ENCODE results near the gene ERO1B. TPM values are rescaled to one million over a fixed set of nuclear protein-coding genes. Genes with fewer than 3 reads are reported as not detected.

ERO1B gene
- total RNA-seq, 3 donors from 2014 or later (not counting 1 experiment from before 2014, with no cell fraction given): 14.7 to 17.8 (median 16.5) TPM

GRCh38 chr1:236228411-236228810, 53.3 kb downstream of the ERO1B start:
- Histone ChIP-seq H3K27me3 (ENCODE audit: control insufficient read depth, insufficient read depth, low read length) (no peaks in the 10 kb centered on the region), H3K36me3 (ENCODE audit: control insufficient read depth, insufficient read depth, low read length) (peaks cover 13% of the 10 kb centered on the region), H3K4me1 (ENCODE audit: control insufficient read depth, insufficient read depth, low read length) (no peaks in the 10 kb centered on the region), H3K27ac (ENCODE audit: low read length) (no peak overlapping the region), H3K4me3 (ENCODE audit: low read length) (no peak overlapping the region), H3K9me3 (ENCODE audit: control insufficient read depth, insufficient read depth, low read length) (no peaks in the 10 kb centered on the region)
- no peak overlapping the region for H3K4me3 Mint-ChIP-seq
- H3K4me1 Mint-ChIP-seq: no peaks in the 10 kb centered on the region
- H3K27ac Mint-ChIP-seq: no peak overlapping the region
- H3K27me3 Mint-ChIP-seq (ENCODE audit: low read depth in 2 of 2): no peaks in the 10 kb centered on the region
- WGBS (ENCODE audit: insufficient coverage): 96% methylated on average over 4 of the region's 4 CpGs
- no peak for ATAC-seq
- no peak for DNase-seq
- no peaks in the 10 kb centered on the region for H3K9me3 Mint-ChIP-seq
- TF ChIP-seq CTCF (IDR thresholded peaks at IDR 0.05): no peak
- intact Hi-C loops (cut with micrococcal nuclease): no loop called here
- peaks cover 3% of the 10 kb centered on the region for H3K36me3 Mint-ChIP-seq

- 100% methylated on average over 1 of the region's 1 CpG for WGBS (ENCODE audit: insufficient coverage)
- Histone ChIP-seq H3K27ac (ENCODE audit: low read length) (no peak overlapping the region), H3K27me3 (ENCODE audit: control insufficient read depth, insufficient read depth, low read length) (no peaks in the 10 kb centered on the region), H3K4me1 (ENCODE audit: control insufficient read depth, insufficient read depth, low read length) (no peaks in the 10 kb centered on the region), H3K9me3 (ENCODE audit: control insufficient read depth, insufficient read depth, low read length) (no peaks in the 10 kb centered on the region), H3K36me3 (ENCODE audit: control insufficient read depth, insufficient read depth, low read length) (peaks cover 20% of the 10 kb centered on the region), H3K4me3 (ENCODE audit: low read length) (no peak overlapping the region)
- ATAC-seq (no peak), DNase-seq (no peak)
- Mint-ChIP-seq H3K9me3 (no peaks in the 10 kb centered on the region), H3K27ac (no peak overlapping the region), H3K4me1 (no peaks in the 10 kb centered on the region), H3K36me3 (peaks cover 6% of the 10 kb centered on the region), H3K4me3 (no peak overlapping the region), H3K27me3 (ENCODE audit: low read depth in 2 of 2) (no peaks in the 10 kb centered on the region)
- TF ChIP-seq CTCF (IDR thresholded peaks at IDR 0.05): no peak
- intact Hi-C loops (cut with micrococcal nuclease): no loop called here
Observed at GRCh38 chr1:236222632-236223031, 59.1 kb downstream of the ERO1B start.

GRCh38 chr1:236220473-236220872, 61.3 kb downstream of the ERO1B start:
- Histone ChIP-seq H3K27me3 (ENCODE audit: control insufficient read depth, insufficient read depth, low read length) (no peaks in the 10 kb centered on the region), H3K4me3 (ENCODE audit: low read length) (no peak overlapping the region), H3K36me3 (ENCODE audit: control insufficient read depth, insufficient read depth, low read length) (peaks cover 15% of the 10 kb centered on the region), H3K27ac (ENCODE audit: low read length) (no peak overlapping the region), H3K4me1 (ENCODE audit: control insufficient read depth, insufficient read depth, low read length) (no peaks in the 10 kb centered on the region), H3K9me3 (ENCODE audit: control insufficient read depth, insufficient read depth, low read length) (no peaks in the 10 kb centered on the region)
- ATAC-seq (no peak), DNase-seq (no peak)
- H3K27ac Mint-ChIP-seq: peak overlapping the region in 1 of 2 donors; percentile 24
- no peaks in the 10 kb centered on the region for H3K27me3 Mint-ChIP-seq (ENCODE audit: low read depth in 2 of 2)
- no peaks in the 10 kb centered on the region for H3K4me1 Mint-ChIP-seq
- peaks cover 13% of the 10 kb centered on the region for H3K36me3 Mint-ChIP-seq
- no peak overlapping the region for H3K4me3 Mint-ChIP-seq
- WGBS (ENCODE audit: insufficient coverage): no CpG with 5 or more reads among the region's 1 CpG
- H3K9me3 Mint-ChIP-seq: no peaks in the 10 kb centered on the region
- TF ChIP-seq CTCF (IDR thresholded peaks at IDR 0.05): no peak
- intact Hi-C loops (cut with micrococcal nuclease): no loop called here

GRCh38 chr1:236214761-236215160, 67.0 kb downstream of the ERO1B start:
- Mint-ChIP-seq H3K9me3 (no peaks in the 10 kb centered on the region), H3K36me3 (peaks cover 10% of the 10 kb centered on the region), H3K27me3 (ENCODE audit: low read depth in 2 of 2) (no peaks in the 10 kb centered on the region), H3K4me1 (no peaks in the 10 kb centered on the region), H3K27ac (no peak overlapping the region), H3K4me3 (no peak overlapping the region)
- intact Hi-C loops (cut with micrococcal nuclease): no loop called here
- Histone ChIP-seq H3K9me3 (ENCODE audit: control insufficient read depth, insufficient read depth, low read length) (no peaks in the 10 kb centered on the region), H3K4me1 (ENCODE audit: control insufficient read depth, insufficient read depth, low read length) (no peaks in the 10 kb centered on the region), H3K27ac (ENCODE audit: low read length) (no peak overlapping the region), H3K36me3 (ENCODE audit: control insufficient read depth, insufficient read depth, low read length) (peaks cover 18% of the 10 kb centered on the region), H3K4me3 (ENCODE audit: low read length) (no peak overlapping the region), H3K27me3 (ENCODE audit: control insufficient read depth, insufficient read depth, low read length) (no peaks in the 10 kb centered on the region)
- no peak for TF ChIP-seq CTCF (IDR thresholded peaks at IDR 0.05)
- ATAC-seq: no peak
- 57% methylated on average over 1 of the region's 1 CpG for WGBS (ENCODE audit: insufficient coverage)
- DNase-seq: no peak
